ENCODE data around the gene SLC25A33. TPM values are rescaled to one million over a fixed set of nuclear protein-coding genes. Genes with fewer than 3 reads are reported as not detected.

The SLC25A33 gene
- total RNA-seq, 1 experiment from 2014 or later, result 9.4 TPM

DNA sequence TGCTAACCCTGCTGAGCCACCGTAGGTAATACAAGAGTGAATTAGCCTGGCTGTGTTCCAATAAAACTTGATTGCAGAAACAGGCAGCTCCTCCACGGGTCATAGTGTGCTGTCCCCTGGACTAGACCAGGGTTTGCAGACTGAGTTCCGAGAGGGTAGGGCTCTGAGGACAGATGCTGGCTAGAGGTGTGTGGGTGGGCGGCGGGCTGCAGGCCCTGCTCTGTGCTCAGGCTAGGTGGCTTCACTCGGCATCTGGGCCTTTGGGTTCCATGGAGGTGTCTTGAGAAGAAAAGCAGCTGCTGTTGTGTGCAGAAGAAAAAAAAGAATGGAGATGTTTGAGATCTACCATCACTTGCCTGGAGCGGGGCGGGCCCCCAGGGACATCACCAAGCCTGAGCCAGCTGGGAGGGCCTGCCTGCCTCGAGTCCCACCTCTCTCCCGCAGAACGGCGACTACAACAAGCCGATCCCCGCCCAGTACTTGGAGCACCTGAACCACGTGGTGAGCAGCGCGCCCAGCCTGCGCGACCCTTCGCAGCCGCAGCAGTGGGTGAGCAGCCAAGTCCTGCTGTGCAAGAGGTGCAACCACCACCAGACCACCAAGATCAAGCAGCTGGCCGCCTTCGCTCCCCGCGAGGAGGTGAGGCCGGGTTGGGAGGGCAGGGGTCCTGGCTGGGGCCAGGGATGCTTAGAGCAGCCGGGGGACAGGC, 57.3 kb downstream of the SLC25A33 start:
- Histone ChIP-seq H2AFZ (ENCODE audit: low read length) (no peak overlapping the region), H3K27me3 (ENCODE audit: insufficient read depth, low read length) (no peaks in the 10 kb centered on the region), H4K20me1 (ENCODE audit: control insufficient read depth, insufficient read depth, insufficient read length) (no peaks in the 10 kb centered on the region), H3K79me1 (ENCODE audit: insufficient read depth, low read depth, low read length, poor library complexity, severe bottlenecking) (peaks cover 5% of the 10 kb centered on the region), H2BK120ac (ENCODE audit: low read depth, low read length, poor library complexity, severe bottlenecking) (no peak overlapping the region), H2BK12ac (ENCODE audit: insufficient read length, low read depth, low read length) (no peak overlapping the region), H3K4me2 (ENCODE audit: insufficient read depth, insufficient read length, low read length) (no peak overlapping the region), H3K4me1 (ENCODE audit: insufficient read depth, low read length) (peaks cover 2% of the 10 kb centered on the region; the same call in 1 of the 2 replicates), H3K9me3 (ENCODE audit: control insufficient read depth, low read depth, low read length) (no peaks in the 10 kb centered on the region), H3K9ac (ENCODE audit: extremely low read depth, insufficient read length, low read length) (no peak overlapping the region), H3K79me2 (ENCODE audit: insufficient read depth, low read length) (peaks cover 1% of the 10 kb centered on the region; the same call in 1 of the 2 replicates), H3K4ac (ENCODE audit: low read depth, low read length) (no peak overlapping the region), H2AK5ac (ENCODE audit: insufficient read length, low read length) (no peak overlapping the region), H3K56ac (ENCODE audit: insufficient read length, low read depth, low read length) (no peak overlapping the region), H2BK20ac (ENCODE audit: low read depth, low read length, poor library complexity, severe bottlenecking) (no peak overlapping the region), H3K18ac (ENCODE audit: insufficient read length, low read depth, low read length) (no peak overlapping the region), H3K14ac (ENCODE audit: insufficient read depth, low read length) (no peak overlapping the region), H3K23me2 (ENCODE audit: insufficient read length, low read depth, low read length, poor library complexity, severe bottlenecking) (no peaks in the 10 kb centered on the region), H4K5ac (ENCODE audit: insufficient read length, low read depth, low read length) (no peak overlapping the region), H4K91ac (ENCODE audit: insufficient read length, low read depth, low read length) (no peak overlapping the region), H2BK15ac (ENCODE audit: low read depth, low read length) (no peak overlapping the region), H2BK5ac (ENCODE audit: insufficient read length, low read length) (no peak overlapping the region), H3K27ac (ENCODE audit: insufficient read length, low read depth, low read length) (no peak overlapping the region), H3K23ac (ENCODE audit: insufficient read length, low read depth, low read length) (no peak overlapping the region), H3T11ph (ENCODE audit: low read length) (no peak overlapping the region), H4K8ac (replicated peaks; ENCODE audit: insufficient read length, low read depth, low read length) (no peak overlapping the region)
- WGBS (ENCODE audit: extremely low coverage, insufficient read length, low lambda C conversion rate), result no CpG with 5 or more reads among the region's 27 CpGs
- peaks cover 7 to 32% (median 29%) of the 10 kb centered on the region in 3 experiments; a peak in 6 of 7 replicates for H3K36me3 Mint-ChIP-seq (ENCODE audit: insufficient read depth in 1 of 3, low read depth in 3 of 3)
- TF ChIP-seq, protein P1, sequence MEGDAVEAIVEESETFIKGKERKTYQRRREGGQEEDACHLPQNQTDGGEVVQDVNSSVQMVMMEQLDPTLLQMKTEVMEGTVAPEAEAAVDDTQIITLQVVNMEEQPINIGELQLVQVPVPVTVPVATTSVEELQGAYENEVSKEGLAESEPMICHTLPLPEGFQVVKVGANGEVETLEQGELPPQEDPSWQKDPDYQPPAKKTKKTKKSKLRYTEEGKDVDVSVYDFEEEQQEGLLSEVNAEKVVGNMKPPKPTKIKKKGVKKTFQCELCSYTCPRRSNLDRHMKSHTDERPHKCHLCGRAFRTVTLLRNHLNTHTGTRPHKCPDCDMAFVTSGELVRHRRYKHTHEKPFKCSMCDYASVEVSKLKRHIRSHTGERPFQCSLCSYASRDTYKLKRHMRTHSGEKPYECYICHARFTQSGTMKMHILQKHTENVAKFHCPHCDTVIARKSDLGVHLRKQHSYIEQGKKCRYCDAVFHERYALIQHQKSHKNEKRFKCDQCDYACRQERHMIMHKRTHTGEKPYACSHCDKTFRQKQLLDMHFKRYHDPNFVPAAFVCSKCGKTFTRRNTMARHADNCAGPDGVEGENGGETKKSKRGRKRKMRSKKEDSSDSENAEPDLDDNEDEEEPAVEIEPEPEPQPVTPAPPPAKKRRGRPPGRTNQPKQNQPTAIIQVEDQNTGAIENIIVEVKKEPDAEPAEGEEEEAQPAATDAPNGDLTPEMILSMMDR (conservative IDR thresholded peaks at IDR 0.05), result no peak
- H3K27ac Mint-ChIP-seq, result peak overlapping the region in 2 of 3 experiments; percentile 39 to 88; a peak in 2 of 7 replicates
- peaks cover 18 to 25% of the 10 kb centered on the region in 2 experiments for H3K4me1 Mint-ChIP-seq
- no peaks in the 10 kb centered on the region for H3K27me3 Mint-ChIP-seq (ENCODE audit: low read depth)
- no peak overlapping the region for H3K4me3 Mint-ChIP-seq
- no peak for DNase-seq
- no peaks in the 10 kb centered on the region for H3K9me3 Mint-ChIP-seq

Measured in H9 (cell line).